HCT116 (cell line): ENCODE measurements around the gene INMT. TPM values are rescaled to one million over a fixed set of nuclear protein-coding genes. Genes with fewer than 3 reads are reported as not detected.

Experiments used
- ATAC-seq: fragments of 200-7000 bp; cut with Tn5 transposase; 2 replicates; pipeline ENCODE4 v1.9.1; 2020; ENCODE audit warnings: mild to moderate bottlenecking, moderate library complexity
- BruUV-seq: library from RNA; stranded (reverse); fragments of 400-500 nt; replicated peaks from 2 replicates; lab custom pipeline; 2021; lab: Mats Ljungman, UMichigan
- CTCF ChIA-PET: fragments of 300-600 bp; sonication (Branson Sonifier 250); formaldehyde crosslinking; loops from one replicate; lab custom pipeline; 2021; ENCODE audit warnings: antibody characterized with exemption; lab: Charles Lee
- POLR2A ChIA-PET: fragments of 300-600, 350-600 bp; sonication (Branson Sonifier 250); formaldehyde crosslinking; loops from one replicate; lab custom pipeline; 2021; ENCODE audit warnings: antibody characterized with exemption; lab: Charles Lee
- RAD21 ChIA-PET, 2 experiments: fragments of 300-600 bp; sonication (Branson Sonifier 250); formaldehyde crosslinking; loops; one replicate each; lab custom pipeline; 2023; ENCODE audit warnings: low total read pairs in 2 of 2; ENCODE audit not compliant: uncharacterized antibody in 2 of 2, unreplicated experiment in 2 of 2, low non-redundant PET in 1 of 2; lab: Charles Lee
- DNase-seq: peaks from one replicate; pipeline ENCODE4 v3.0.0-alpha.2; 2010; ENCODE audit warnings: low read depth, low spot score
- H2AFZ ChIP-seq: fragments of 200-600 bp; shearing (Covaris generic), sonication (generic); 2 replicates; pipeline ENCODE4 v1.6.1; 2017; ENCODE audit warnings: low read depth, mixed run types, mixed read lengths, antibody characterized with exemption, low read length; ENCODE audit not compliant: poor library complexity, severe bottlenecking
- H3K27ac ChIP-seq: 2 replicates; pipeline ENCODE4 v1.5.1; 2012; ENCODE audit warnings: low read depth, low read length
- H3K27me3 ChIP-seq: fragments of 200-600 bp; sonication (generic); 2 replicates; pipeline ENCODE4 v1.6.1; 2016; ENCODE audit warnings: mixed run types, low read length, mixed read lengths; ENCODE audit not compliant: insufficient read depth
- H3K36me3 ChIP-seq, 2 experiments: fragments of 200-500 bp in 1 of 2; fragments of 200-600 bp in 1 of 2; sonication (Bioruptor generic) in 1 of 2; sonication (generic) in 1 of 2; 2 replicates each; pipeline versions ENCODE4 v1.5.1 to v1.6.1; 2014 to 2016; ENCODE audit warnings: low read length in 2 of 2, inconsistent platforms in 1 of 2, mixed read lengths in 1 of 2, mixed run types in 1 of 2; ENCODE audit not compliant: insufficient read depth in 2 of 2, control insufficient read depth in 1 of 2
- H3K4me1 ChIP-seq, 2 experiments: fragments of 200-600 bp in 1 of 2; sonication (generic) in 1 of 2; 2 replicates each; pipeline versions ENCODE4 v1.5.1 to v1.6.1; 2012 to 2017; ENCODE audit warnings: low read length in 2 of 2, inconsistent platforms in 1 of 2, mild to moderate bottlenecking in 1 of 2, mixed read lengths in 1 of 2, mixed run types in 1 of 2, moderate library complexity in 1 of 2; ENCODE audit not compliant: insufficient read depth in 2 of 2, control insufficient read depth in 1 of 2
- H3K4me2 ChIP-seq: fragments of 200-600 bp; sonication (generic); 2 replicates; pipeline ENCODE4 v1.6.1; 2017; ENCODE audit warnings: mixed run types, low read length, mixed read lengths
- H3K4me3 ChIP-seq, 2 experiments: fragments of 200-600 bp in 1 of 2; sonication (generic) in 1 of 2; replicated peaks in 1 of 2; 2 replicates each; pipeline ENCODE4 v1.5.1; 2011 to 2016; ENCODE audit warnings: low read length in 2 of 2, control low read depth in 1 of 2, low read depth in 1 of 2, mild to moderate bottlenecking in 1 of 2, mixed read lengths in 1 of 2, mixed run types in 1 of 2
- H3K79me2 ChIP-seq: fragments of 200-600 bp; sonication (generic); 2 replicates; pipeline ENCODE4 v1.6.1; 2017; ENCODE audit warnings: mild to moderate bottlenecking, mixed run types, low read length, moderate library complexity, mixed read lengths; ENCODE audit not compliant: insufficient read depth
- H3K9ac ChIP-seq: fragments of 200-600 bp; sonication (generic); 2 replicates; pipeline ENCODE4 v1.6.1; 2016; ENCODE audit warnings: low read length, mixed read lengths
- H3K9me2 ChIP-seq: fragments of 200-600 bp; sonication (generic), shearing (Covaris generic); 2 replicates; pipeline ENCODE4 v1.6.1; 2017; ENCODE audit warnings: mixed run types, mild to moderate bottlenecking, moderate library complexity; ENCODE audit not compliant: insufficient read depth
- H3K9me3 ChIP-seq, 2 experiments: fragments of 200-500 bp in 1 of 2; fragments of 200-600 bp in 1 of 2; sonication (Bioruptor generic) in 1 of 2; sonication (generic) in 1 of 2; 2 replicates each; pipeline ENCODE4 v1.6.1; 2014 to 2017; ENCODE audit warnings: low read length in 2 of 2, mixed read lengths in 2 of 2, inconsistent platforms in 1 of 2, low read depth in 1 of 2, mild to moderate bottlenecking in 1 of 2, mixed run types in 1 of 2, moderate library complexity in 1 of 2; ENCODE audit not compliant: control insufficient read depth in 1 of 2, insufficient read depth in 1 of 2
- H4K20me1 ChIP-seq: fragments of 200-600 bp; sonication (generic), shearing (Covaris generic); 2 replicates; pipeline ENCODE4 v1.6.1; 2017; ENCODE audit warnings: mixed run types, mild to moderate bottlenecking, moderate library complexity; ENCODE audit not compliant: insufficient read depth
- CBX3 ChIP-seq: IDR thresholded peaks from 2 replicates; pipeline ENCODE4 v1.6.1; 2012; ENCODE audit warnings: low read depth
- CEBPB ChIP-seq: IDR thresholded peaks from 2 replicates; pipeline ENCODE4 v1.6.1; 2012; ENCODE audit warnings: low read depth
- ELF1 ChIP-seq: IDR thresholded peaks from 2 replicates; pipeline ENCODE4 v1.6.1; 2012; ENCODE audit warnings: low read depth, borderline replicate concordance
- SIN3A ChIP-seq: IDR thresholded peaks from 2 replicates; pipeline ENCODE4 v1.6.1; 2012; ENCODE audit warnings: low read depth
- TCF7L2 ChIP-seq: IDR thresholded peaks from 2 replicates; pipeline ENCODE4 v1.7.0; 2011; ENCODE audit warnings: borderline replicate concordance, inconsistent platforms; ENCODE audit not compliant: insufficient read depth, insufficient read length; ENCODE audit errors: extremely low read depth
- ZFX ChIP-seq: fragments of 450-650 bp; IDR thresholded peaks from 2 replicates; pipeline ENCODE4 v1.6.1; 2017
- intact Hi-C: fragments of 100-400 bp; cut with micrococcal nuclease; formaldehyde crosslinking; loops from 2 replicates; pipeline ENCODE4 v1.10.0; 2022
- total RNA-seq: library from RNA; stranded (reverse); gene quantifications from one replicate; pipeline ENCODE4 v1.2.1, GENCODE V29; 2021; ENCODE audit not compliant: unreplicated experiment
- TF ChIP-seq, protein P1 (sequence below): IDR thresholded peaks from 2 replicates; pipeline ENCODE4 v1.6.1; 2011; ENCODE audit warnings: mild to moderate bottlenecking, low read length, moderate library complexity; ENCODE audit not compliant: insufficient replicate concordance; ENCODE audit errors: extremely low read depth
- TF ChIP-seq, protein P2 (sequence below): IDR thresholded peaks from 2 replicates; pipeline ENCODE4 v1.6.1; 2012

INMT gene
- total RNA-seq, 1 experiment from 2014 or later: 0.32 TPM

DNA sequence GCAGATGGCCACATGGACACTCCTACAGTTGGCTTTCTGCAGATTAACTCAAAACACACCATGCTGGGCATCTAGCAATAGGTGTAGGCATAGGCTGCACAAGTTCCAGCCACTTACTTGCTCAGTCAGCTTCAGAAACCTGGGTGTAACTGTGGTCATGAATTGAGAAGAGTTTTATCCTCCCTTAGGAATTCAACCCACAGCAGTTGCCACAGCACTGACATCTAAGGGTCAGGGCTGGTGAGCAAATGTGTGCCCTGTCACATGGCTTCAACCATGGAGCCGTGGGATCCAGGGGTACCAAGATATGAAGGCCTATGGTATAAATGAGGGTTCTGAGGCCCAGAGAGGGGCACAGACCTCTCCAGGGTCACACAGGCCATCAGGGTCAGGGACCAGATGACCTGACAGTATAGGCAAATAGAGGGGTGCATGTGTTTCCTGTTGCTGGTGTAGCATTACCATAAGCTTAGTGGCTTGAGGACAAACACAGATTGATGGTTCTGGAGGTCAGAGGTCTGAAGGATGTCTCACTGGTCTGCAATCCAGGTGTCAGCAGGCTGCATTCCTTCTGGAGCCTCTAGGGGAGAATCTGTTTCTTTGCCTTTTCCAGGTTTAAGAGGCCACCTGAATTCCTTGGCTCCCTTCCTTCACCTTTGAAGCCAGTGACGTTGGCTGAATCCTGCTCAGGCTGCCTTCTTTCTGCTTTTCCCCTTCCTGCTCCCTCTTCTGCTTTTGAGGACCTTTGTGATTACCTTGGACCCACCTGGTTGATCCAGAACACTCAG, 43.4 kb downstream of the INMT start (continued):
- TF ChIP-seq, protein P1, sequence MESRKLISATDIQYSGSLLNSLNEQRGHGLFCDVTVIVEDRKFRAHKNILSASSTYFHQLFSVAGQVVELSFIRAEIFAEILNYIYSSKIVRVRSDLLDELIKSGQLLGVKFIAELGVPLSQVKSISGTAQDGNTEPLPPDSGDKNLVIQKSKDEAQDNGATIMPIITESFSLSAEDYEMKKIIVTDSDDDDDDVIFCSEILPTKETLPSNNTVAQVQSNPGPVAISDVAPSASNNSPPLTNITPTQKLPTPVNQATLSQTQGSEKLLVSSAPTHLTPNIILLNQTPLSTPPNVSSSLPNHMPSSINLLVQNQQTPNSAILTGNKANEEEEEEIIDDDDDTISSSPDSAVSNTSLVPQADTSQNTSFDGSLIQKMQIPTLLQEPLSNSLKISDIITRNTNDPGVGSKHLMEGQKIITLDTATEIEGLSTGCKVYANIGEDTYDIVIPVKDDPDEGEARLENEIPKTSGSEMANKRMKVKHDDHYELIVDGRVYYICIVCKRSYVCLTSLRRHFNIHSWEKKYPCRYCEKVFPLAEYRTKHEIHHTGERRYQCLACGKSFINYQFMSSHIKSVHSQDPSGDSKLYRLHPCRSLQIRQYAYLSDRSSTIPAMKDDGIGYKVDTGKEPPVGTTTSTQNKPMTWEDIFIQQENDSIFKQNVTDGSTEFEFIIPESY: no peak
- TF ChIP-seq ZFX (no peak), CBX3 (no peak), TCF7L2 (no peak), SIN3A (no peak)
- TF ChIP-seq, all 23 proteins: peak for 0

DNA sequence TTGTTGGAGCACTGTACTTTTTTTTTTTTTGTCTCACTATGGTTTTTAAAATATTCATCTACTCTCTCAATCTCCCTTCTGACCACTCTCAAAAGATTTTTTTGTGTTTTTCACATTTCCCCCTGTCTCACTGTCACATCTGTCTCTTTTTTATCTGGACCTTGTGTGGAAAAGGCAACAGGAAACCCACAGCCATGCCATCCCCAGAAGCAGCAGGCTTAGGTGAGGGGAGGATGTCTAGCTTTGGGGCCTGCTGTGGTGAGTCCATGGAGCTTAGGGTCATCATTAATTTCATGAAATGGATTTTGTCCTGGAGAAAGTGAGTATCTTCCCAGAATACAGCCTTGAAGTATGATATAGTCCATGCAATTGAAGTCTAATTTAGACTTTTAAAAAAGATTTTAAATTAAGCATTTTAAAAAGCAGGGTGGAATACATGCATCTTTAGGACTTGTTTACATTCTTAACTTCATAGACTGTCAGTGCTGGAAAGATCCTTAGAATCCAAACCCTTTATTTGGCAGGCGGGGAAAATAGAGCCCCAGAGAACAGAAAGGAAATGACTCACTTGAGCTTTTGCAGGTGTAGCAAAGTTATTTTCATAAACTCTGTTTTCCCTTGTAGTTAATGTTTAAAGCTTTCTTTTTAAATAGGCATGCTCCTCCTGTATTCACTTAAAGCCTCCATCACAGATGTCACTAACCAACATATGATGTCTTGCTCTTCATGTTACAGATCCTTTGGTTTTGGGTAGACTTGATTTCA, 44.4 kb downstream of the INMT start:
- intact Hi-C loops: no loop called here
- H3K9ac ChIP-seq: no peak overlapping the region
- H3K79me2 ChIP-seq: no peaks in the 10 kb centered on the region
- ChIA-PET CTCF (no interaction called here), RAD21 (no interaction called here), POLR2A (no interaction called here)
- no peak for ATAC-seq
- no peaks in the 10 kb centered on the region for H3K9me2 ChIP-seq
- H3K36me3 ChIP-seq: peaks cover 0 to 3% of the 10 kb centered on the region in 2 experiments; a peak in 2 of 4 replicates
- no peaks in the 10 kb centered on the region for H3K9me3 ChIP-seq
- H4K20me1 ChIP-seq: no peaks in the 10 kb centered on the region
- DNase-seq: no peak
- H3K4me3 ChIP-seq: no peak overlapping the region
- H2AFZ ChIP-seq: no peak overlapping the region
- H3K27ac ChIP-seq: no peak overlapping the region
- TF ChIP-seq, protein P2, sequence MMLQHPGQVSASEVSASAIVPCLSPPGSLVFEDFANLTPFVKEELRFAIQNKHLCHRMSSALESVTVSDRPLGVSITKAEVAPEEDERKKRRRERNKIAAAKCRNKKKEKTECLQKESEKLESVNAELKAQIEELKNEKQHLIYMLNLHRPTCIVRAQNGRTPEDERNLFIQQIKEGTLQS: no peak
- TF ChIP-seq ELF1 (no peak), TCF7L2 (no peak), CBX3 (no peak), SIN3A (no peak), CEBPB (no peak)
- TF ChIP-seq, all 23 proteins: peak for 0
- Histone ChIP-seq H3K27me3 (no peaks in the 10 kb centered on the region), H3K4me2 (no peak overlapping the region), H3K4me1 (peaks cover 0 to 22% of the 10 kb centered on the region in 2 experiments; a peak in 3 of 4 replicates)
- no TSS peak for BruUV-seq
